GM12891 (cell line): Measurements from ENCODE around the gene RHOB.
"Not testable (repeated sequence)": the region's sequence is repeated elsewhere in the genome, so short reads cannot be mapped to it uniquely, and the experiment has no call there.

Experiments used
- PAX5 ChIP-seq: IDR thresholded peaks from 2 replicates; pipeline ENCODE4 v1.6.1; 2011; ENCODE audit warnings: low read length, moderate library complexity, mild to moderate bottlenecking; ENCODE audit not compliant: insufficient read depth, severe bottlenecking
- POLR2A ChIP-seq: IDR thresholded peaks from 2 replicates; pipeline ENCODE4 v1.6.1; 2011; ENCODE audit warnings: low read depth, low read length, control low read depth
- POLR2AphosphoS5 ChIP-seq: IDR thresholded peaks from 2 replicates; pipeline ENCODE4 v1.6.1; 2011; ENCODE audit warnings: low read depth, low read length, control low read depth
- SPI1 ChIP-seq: IDR thresholded peaks from 2 replicates; pipeline ENCODE4 v1.6.1; 2011; ENCODE audit warnings: low read depth, low read length, control low read depth
- TAF1 ChIP-seq: IDR thresholded peaks from 2 replicates; pipeline ENCODE4 v1.6.1; 2011; ENCODE audit warnings: low read depth, low read length, control low read depth

DNA sequence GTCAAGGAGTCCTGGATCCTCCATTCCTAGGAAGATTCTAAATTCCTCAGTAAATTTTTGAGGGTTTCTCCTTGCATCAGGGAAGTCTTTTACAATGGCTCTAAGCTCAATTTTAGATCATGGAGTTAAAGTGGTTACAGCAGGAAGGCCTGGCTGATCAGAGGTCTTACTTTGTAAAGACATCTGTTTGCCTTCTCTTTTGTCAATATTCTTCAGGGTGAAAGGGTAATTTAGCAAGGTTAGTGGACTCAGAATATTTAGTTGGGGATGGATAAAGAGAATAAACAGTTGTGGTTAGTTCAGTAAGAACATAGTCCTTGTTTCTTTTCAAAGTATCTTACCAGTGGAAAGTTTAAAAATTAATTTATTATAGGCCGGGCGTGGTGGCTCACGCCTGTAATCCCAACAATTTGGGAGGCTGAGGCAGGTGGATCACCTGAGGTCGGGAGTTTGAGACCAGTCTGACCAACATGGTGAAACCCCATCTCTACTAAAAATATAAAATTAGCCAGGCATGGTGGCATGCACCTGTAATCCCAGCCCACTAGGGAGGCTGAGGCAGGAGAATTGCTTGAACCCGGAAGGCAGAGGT lies 29.5 kb upstream of the RHOB start:
- TF ChIP-seq POLR2AphosphoS5, POLR2A, TAF1, PAX5, SPI1: not testable (repeated sequence)
